ENCODE data around the gene FAM219A.
"Not testable (repeated sequence)": the region's sequence is repeated elsewhere in the genome, so short reads cannot be mapped to it uniquely, and the experiment has no call there.

Gene FAM219A

DNA sequence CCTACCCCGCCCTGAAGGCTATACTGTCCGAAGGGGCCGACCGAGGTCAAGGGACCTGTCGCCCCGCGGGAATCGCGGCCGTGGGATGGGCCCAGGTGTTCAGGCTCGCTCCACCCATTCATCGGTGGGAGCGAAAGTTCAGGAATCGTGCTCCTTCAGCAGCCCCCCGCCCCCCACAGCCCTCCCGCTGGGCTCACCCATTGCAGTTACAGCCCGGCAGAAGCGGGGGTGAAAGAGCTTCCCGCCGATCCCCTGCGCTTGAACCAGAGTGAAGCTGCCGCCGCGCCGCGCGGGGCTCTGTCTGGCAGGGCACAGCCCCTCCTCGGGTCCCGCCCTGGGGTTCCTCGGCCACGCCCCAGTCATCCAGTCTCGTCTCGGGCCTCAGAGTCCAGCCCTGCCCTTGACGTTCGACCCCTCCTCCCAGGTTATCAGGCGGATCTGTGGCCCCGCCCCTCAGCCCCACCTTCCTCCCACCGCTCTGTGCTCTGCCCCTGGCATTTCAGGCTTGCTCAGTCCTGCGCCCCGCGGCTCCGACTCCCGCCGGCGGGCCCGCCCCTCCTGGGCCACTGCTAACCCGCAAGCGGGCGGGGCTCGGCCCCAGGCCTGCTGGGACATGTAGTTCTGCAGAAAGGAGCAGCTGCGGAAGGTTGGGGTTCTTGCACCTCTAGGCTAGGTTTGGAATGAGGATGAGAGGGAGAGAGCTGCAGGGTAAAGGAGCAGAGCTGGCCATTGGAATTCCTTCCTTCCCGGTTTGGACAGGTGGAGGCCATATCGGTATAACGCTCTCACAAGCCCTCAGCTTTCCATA, 81.6 kb downstream of the FAM219A start, which contains the start of gene MYORG:
MYORG (minus strand) TSS at position 303 of the 808 bp plus-strand sequence. CDS start 3,955 bp downstream, outside the sequence.
- DNase-seq (ENCODE audit: low spot score), result peak; percentile 86

GRCh38 chr9:34375901-34376595, 82.3 kb downstream of the FAM219A start:
- no peak for DNase-seq (ENCODE audit: low spot score)

- no peak for DNase-seq (ENCODE audit: low spot score)
Observed at GRCh38 chr9:34374905-34375552, 83.3 kb downstream of the FAM219A start.

DNA sequence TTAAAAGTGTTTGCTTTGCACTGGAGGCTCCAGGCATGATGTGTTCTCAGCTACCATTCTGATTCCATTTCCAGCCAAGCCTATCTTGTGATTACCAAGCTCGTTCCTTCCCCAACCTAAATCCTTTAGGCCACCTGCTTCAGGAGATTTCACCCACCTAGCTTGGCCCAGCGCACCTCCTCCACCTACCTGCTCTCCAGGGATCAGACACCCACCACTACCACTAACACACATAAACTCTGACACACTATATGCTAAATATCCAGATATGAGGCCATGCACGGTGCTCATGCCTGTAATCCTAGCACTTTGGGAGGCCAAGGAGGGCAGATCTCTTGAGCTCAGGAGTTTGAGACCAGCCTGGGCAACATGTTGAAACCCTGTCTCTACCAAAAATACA, 84.0 kb downstream of the FAM219A start:
- no peak for DNase-seq (ENCODE audit: low spot score)

DNA sequence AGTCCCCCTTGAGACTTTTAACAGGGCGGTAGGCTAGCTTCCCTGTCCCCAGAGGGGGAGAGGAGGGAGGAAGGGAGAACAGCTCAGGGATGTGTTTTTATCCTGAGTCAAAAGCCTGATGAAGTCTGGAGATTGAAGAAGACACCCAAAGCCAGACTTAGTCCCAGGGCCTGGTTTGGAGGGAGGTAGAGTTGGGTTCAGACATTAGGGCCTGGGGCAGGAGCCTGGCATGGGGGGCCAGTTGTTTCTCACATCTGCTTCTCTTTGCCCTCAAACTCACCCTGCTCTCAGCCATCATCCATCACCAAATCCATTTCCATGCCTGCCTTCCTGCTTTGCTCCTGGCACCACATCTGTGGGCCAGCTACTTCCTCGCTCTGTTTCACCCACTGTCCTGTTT, 84.6 kb downstream of the FAM219A start:
- DNase-seq (ENCODE audit: low spot score), result no peak

DNA sequence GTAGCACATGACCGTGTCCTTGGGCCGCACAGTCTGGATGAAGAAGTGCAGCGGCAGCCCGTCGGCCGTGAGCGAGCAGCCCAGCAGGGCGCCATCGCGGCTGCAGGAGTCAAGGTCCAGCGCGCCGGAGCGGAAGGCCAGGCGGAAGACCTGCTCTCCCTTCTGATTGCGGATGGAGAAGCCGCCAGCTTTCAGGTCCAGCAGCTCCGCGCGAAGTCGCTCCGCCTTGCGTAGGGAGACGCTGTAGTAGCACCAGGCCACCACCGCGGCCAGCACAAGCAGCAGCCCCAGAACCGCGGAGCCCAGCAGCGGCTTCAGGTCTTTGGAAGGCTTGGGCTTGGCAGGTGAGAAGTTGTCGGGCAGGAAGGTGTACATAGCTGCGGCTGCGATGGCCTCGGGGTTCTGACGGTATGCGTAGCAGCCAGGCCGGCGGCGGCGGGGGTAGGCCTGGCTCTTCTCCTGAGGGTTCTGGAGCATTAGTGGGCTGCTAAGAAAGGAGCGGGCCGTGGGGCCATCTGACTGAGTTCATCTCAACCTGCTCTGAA, 85.8 kb downstream of the FAM219A start:
- DNase-seq (ENCODE audit: low spot score), result no peak

DNA sequence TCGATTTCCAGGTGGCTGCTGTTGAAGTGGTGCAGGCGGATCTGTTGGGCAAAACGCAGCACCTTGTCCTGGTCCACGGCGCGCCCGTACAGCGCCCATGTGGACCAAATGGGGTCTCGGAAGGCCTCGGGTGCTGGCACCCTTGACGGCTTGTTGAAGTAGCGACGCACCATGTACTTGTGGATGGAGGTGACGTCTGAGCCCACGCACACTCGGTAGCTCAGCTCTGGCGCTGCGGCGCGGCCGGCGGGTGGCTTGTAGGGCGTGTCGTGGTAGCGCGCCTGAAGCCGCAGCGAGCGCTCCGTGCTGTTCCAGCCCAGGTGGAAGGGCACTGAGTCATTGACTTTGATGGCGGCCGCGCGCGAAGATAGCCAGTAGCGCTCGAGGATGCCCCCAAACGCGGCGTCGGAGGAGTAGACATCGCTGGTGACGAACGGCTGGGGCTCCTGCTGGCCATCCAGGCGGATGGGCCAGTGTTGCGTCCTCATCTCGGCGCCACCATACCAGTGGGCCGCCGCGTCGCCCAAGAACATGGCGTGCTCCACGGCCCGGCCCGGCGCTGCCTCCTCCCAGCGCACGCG, 86.4 kb downstream of the FAM219A start:
- DNase-seq (ENCODE audit: low spot score), result no peak

- DNase-seq (ENCODE audit: low spot score), result no peak
Observed at GRCh38 chr9:34370970-34371880, 87.1 kb downstream of the FAM219A start.

GRCh38 chr9:34370335-34370969, 87.9 kb downstream of the FAM219A start:
- DNase-seq (ENCODE audit: low spot score), result no peak

DNA sequence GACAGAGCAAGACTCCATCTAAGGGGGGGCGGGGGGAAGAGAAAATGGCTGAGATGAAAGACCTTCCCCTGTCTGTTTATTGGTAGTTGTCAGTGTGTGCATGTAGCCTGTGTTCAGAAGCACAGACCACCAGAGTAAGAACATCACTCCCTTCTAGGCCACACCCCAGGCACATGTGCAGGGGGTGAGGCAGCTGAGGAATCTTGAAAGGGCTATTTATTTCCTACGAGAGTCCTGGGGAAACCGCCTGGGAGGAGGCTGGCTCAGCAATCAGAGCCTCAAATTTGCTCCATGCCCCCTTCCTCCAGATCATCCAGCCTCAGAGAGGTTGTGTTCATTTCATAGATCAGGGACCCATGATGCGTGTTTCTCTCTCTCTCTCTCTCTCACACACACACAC, 88.7 kb downstream of the FAM219A start:
- no peak for DNase-seq (ENCODE audit: low spot score)

GRCh38 chr9:34368796-34369195, 89.6 kb downstream of the FAM219A start:
- DNase-seq (ENCODE audit: low spot score), result not testable (repeated sequence)

GRCh38 chr9:34367751-34368410, 90.5 kb downstream of the FAM219A start:
- DNase-seq (ENCODE audit: low spot score), result not testable (repeated sequence)

DNA sequence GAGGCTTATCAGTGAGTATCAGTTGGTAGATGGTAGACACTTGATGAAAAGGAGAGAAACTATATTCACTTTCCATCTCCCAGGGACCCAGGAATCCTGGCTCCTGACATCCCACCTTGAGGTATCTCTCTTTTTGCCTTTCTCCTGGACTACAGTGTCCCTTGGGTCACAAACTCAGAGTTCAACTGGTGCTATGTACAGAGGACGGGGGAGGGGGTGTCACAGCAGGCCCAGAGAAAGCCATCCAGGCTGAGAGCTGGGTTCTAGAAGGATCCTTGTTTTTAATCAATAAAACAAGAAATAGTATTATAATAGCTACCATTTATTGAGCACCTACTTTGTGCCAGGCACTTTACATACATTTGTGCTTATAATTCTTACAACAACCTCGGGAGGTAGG, 92.0 kb downstream of the FAM219A start:
- no peak for DNase-seq (ENCODE audit: low spot score)

- no peak for DNase-seq (ENCODE audit: low spot score)
Observed at GRCh38 chr9:34365282-34365681, 93.1 kb downstream of the FAM219A start.

DNA sequence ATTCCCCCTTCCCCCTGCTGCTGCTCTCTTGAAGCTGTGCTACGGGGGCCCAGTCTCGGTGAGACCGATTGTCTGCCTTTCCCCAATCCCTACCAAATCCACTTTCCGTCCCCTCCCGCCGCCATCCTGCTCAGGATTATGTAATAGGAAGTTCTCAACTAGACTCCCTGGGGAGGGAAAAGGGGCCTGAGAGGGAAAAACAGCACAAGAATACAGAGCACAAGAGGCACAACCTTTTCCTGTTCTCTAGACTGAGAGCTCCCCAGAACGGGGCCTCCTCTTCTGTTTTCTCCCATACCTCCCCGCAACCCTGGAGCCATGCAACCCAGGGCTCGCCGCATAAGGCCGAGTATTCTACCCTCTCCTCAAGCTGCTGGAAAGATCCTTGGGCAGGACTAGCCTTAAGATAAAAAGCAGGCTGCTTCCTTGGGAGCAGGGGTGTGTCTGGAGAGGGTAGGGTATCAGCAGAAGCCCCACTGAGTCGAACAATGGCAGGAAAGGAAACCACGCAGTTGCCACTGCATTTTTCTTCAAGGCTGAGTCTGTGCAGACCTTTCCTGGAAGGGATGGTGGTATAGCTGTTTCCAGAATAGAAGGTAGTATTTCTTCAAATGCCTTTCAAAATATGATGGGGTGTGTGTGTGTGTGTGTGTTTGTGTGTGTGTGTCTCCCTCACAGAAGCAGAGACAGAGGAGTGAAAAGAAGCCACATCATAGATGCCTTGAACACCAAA, 94.6 kb downstream of the FAM219A start:
- DNase-seq (ENCODE audit: low spot score), result no peak

DNA sequence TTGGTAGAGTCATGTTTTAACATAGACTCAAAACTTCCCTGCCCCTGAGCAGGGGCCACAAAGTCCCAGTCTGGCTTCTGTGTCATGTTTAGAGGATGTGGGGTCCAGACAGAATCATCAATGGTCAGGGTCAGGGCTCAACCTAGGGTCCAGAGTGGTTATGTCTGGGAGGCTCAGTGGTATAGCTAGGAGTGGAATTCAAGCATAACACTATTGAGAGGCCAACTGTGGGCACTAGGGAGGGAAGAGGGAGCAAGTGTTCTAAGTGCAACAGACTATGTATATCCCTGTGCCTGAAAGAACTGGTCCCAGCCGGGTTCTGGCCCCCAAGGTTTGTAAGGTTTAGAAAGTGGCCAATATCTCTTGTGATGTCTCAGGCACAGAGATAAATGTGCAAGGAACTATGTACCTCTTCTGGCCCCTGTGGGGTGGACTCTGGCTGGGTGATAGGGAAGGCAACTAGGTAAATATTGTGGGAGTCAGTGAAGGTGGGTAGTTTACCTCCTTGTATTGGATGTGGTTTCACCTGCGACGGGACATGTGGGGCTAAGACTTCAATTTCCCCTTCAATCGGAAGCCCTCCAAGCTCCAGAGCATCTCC, 95.7 kb downstream of the FAM219A start:
- DNase-seq (ENCODE audit: low spot score), result no peak

DNA sequence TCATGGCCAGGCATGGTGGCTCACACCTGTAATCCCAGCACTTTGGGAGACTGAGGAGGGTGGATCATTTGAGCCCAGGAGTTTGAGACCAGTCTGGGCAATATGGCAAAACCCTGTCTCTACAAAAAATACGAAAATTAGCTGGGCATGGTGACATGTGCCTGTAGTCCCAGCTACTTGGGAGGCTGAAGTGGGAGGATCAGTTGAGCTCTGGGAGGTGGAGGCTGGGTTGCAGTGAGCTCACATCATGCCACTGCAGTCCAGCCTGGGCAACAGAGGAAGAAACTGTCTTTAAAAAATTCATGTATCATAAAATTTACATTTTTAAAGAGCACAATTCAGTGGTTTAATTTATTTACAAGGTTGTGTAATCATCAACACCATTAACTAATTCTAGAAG, 105.4 kb downstream of the FAM219A start:
- DNase-seq (ENCODE audit: low spot score), result not testable (repeated sequence)

DNA sequence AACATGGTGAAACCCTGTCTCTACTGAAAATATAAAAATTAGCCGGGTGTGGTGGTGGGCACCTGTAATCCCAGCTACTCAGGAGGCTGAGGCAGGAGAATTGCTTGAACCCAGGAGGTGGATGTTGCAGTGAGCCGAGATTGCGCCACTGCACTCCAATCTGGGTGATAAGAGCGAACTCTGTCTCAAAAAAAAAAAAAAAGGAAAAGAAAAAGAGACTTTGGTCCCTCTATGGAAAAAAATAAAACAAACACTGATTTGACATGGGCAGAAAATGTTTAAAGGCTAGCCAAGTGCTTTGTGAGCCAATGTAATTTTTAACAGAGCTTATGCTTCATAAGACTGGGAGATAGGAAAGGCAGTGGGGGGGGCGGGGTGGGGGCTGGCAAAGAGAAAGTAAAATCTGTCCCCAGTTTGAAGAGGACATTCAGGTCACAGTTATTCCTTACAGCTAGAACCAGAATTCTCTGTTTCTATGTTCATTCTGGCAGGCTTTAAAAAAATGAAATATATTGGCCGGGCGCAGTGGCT, 106.2 kb downstream of the FAM219A start:
- not testable (repeated sequence) for DNase-seq (ENCODE audit: low spot score)

GRCh38 chr9:34349324-34349723, 109.0 kb downstream of the FAM219A start:
- DNase-seq (ENCODE audit: low spot score), result no peak
